GM21576 (cell line): ENCODE results near the gene TRPC4.

Experiments used
- ATAC-seq: cut with Tn5 transposase; IDR thresholded peaks from one replicate; pipeline ENCODE4 v1.9.1; 2021; ENCODE audit warnings: mild to moderate bottlenecking, moderate library complexity; ENCODE audit not compliant: unreplicated experiment

TRPC4 gene

DNA sequence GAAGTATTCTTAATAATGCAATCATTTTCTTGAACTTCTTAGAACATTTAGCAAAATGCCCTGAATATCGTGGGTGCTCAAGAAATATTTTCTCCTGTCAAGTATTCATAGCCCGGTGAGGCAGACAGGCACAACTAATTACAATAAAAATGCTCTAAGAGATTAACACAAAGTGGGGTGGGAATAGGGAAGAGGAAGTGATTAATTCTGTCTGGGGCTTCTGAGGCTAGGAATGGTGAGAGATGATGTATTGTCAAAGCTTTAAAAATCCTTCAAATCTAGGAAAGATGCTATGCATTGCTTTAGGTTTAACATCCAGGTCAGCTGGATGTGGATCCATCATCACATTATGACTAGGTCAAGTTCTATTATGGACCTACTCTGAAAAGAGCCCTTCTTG is 204.2 kb downstream of the TRPC4 start:
- ATAC-seq: no peak

DNA sequence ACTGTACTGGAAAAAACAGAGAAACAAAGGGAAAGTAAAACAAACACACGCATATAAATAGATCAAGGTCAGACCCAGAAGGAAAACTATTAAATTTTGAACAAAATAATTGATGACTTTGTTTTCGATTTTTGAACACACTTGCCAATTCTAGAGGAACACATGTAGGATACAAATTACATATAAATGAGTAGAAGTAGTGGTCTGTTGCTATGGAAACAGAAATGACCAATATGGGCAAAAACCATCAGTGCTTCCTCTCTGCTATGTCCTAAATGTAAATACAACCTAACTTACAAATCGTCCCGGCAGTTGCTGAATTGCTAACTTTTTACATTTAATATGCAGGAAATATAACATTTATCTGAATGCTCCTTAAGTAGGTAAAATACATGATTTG is 205.8 kb downstream of the TRPC4 start:
- ATAC-seq: no peak

DNA sequence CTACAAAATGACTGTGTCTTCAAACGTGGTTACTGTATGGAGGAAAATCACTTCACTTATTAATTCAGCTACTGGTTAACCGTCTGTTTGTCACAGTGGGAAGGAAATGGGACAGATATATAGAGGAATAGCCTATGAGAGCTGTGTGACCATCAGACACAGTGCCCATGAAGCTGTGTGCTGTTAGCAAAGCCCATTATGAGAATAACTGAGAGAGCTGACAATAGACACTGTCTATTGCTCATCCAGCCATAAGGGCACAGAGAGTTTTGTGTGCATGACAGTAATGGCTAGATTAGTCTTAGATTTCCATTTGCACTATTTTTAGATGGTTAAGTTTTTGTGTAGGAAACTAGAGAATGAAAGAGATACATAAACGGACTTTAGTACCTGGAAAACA is 206.9 kb downstream of the TRPC4 start:
- no peak for ATAC-seq

DNA sequence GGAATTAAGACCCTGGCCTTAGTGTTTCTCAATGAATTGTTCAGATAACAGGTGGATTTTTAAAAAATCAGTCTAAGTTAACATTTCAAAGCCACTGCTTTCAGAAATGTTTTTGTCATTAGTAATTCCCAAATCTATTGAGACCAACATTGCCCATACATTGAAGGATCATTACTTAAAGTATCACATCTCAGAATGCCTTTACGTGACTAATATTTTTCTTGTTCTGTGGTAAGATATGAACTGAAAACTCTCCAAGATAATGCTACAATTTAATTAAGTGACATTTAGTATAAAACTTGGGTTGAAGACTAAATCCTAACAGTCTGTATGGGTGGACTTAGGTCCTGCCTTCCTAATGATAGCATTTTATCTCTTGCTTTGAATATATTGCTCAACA is 211.6 kb downstream of the TRPC4 start:
- ATAC-seq: no peak

DNA sequence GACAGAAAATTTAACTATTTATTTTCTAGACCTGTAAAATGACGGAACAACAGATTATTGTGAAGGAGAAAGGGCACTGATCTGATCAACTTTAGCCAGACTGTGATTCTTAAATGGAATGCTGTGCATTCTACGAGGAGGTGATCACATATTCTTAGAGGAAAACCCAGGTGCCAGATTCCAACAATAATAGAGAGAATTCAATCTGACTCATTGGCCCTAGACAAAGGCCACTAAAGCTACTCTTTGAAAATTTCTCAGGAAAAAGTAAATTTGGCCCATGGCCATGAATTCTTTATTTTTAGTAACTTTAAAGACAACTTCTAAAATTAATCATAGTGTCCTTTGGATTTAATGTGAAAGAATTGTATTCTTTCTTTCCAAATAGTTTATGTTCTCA is 212.4 kb downstream of the TRPC4 start:
- ATAC-seq: no peak

DNA sequence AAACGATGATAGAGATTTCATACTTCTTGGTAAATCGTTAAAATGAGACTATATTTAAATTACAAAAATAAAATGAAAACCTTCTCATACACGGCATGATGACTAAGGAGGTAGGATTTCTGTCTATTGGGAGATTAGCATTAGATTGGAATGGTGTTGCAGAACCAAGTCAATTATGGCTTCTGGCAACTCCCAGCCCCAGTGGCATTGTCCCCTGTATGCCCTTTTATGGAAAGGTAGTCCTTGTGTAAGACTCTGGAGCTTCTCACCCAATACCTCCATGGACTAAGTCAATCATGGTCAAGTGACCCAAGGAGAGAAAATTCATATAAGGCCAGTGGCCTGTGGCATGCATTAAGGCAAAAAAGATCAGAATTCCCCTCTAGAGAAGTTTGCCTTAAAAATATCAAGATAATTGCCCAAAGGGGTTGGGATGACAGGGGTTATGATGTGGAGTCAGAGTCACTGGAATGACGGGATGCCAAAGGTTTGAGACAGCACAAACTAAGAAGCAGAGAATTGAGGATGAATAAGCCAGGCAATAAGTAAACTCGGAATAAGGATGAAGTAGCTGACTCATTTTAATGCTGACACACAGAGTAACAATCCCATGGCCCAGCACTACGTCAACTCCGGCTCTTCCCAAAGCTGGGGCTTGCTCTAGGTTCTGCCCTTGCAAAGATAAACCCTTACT is 213.2 kb downstream of the TRPC4 start:
- no peak for ATAC-seq

DNA sequence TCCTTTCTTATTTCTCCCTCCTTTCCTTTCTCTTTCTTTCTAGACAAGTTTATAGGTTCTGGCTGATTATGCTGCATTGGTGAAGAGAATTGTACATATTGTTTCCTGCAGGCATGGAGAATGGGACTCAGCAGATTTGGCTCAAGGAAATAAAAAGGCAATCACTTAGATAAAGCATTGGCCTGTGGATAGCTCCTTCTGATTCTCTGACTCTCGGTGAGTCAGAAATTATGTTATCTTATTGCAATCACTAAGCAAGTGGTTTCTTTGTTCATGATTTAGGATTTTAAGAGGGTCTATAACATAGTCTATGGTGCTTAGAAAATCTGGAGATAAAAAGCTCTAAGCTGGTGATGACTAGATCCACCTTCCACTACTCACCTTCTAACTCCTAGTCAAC is 217.0 kb downstream of the TRPC4 start:
- no peak for ATAC-seq

DNA sequence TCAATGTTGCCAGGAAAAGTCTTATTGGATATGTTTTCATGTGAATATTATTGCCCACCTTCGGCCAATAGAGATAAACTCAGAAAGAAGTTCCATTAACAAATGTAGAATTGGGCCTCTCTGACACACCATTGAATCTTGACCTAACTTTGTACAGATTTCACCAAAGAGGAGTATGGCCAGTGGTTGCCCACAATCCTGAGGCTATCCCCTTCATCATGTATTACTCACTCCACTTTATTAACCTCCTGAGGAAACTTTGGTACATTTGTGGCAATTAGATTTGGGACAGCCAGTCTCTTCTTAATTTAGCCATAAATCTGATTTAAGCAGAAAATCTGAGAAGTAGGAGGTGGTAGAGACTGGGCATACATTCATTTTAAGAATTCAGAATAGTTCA is 217.7 kb downstream of the TRPC4 start:
- no peak for ATAC-seq

DNA sequence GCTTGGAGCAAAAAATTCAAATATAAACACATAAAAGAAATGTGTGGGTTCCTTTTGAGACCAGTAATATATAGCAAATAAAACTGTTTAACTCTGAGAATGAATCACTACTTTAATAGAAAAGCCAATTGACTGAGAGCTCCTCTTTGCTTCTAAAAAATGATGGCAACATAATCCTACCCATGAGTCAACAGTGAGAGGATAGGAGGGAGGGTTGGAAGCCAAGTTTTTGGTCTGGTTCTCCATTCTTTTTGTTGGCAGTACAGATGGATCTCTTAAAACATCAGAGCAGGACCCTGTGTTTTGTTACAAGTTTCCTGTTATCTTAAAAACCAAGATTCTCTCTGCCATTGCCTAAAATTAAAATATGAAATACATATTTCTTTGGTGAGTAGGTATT is 221.0 kb downstream of the TRPC4 start:
- no peak for ATAC-seq

DNA sequence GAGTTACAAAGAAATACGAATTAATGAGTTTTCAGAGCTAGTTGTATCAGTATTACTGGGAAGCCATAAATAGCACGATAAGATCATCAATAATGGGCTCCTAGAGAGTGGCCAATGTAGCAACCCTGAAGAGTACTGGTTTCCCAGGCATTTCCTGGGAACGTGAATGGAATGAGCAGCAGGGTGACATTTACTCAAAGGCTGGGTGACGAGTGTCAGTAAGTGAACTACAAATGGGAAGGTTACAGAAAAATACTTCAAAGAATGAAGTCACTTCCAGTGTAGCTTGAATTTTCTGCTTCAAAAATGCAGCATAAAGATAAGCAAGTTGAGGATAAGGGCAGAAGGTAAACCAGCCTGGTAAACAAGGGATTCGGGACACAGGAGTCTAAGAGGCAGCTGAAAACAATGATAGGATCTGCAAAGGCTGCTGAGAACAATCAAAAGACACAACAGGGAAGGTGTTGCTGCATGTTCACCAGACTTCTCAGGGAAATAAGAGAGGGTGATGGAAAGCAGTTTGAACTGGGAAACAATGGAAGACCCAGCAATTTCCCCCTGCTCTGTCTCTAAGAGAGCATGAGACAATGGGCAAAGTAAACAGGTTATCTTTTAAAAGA is 222.4 kb downstream of the TRPC4 start:
- ATAC-seq: no peak

DNA sequence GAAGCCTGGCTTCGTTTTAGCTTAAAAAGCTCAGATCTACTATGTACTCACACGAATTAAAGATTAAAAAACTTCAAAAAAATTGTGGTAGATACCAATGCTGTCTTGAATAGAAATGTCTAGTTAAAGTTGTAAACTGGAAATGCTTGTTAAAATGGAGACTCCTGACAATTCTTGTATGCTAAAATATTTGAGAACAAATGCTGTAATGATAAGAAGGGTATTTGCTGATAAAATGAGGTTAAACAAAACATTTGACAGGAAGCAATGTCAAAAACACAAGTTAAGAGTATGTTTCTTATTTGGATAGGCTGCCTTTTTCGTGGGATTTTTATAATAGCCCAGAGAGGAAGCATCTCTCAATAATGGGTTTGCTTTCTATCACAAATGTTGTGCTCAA is 223.0 kb downstream of the TRPC4 start:
- ATAC-seq: no peak

DNA sequence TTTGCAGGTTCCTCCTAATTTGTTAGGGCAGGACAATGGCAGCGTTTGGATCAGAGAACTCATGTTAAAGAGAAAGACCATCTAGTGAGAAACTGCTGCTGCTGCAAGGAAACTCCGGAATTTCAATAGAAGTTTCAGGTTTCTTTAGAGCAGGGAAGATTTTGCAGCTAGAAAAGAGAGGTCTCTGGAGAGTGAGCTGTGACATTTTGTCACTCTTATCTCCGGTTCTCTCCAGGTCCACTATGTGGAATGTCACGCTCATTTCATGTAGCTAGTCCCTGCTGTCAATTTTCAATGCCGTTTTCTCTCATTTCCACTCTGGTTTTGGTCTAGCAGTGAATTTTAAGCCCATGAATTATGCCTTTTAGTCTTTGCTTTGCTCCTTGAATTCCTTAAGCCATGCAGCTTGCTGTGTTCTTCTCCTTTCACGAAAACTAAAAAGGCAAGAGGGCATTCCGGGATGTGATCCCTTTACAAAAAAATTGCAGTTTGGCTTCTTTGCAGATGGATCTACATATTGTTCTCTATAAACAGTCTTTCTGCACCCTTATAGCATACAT is 224.3 kb downstream of the TRPC4 start:
- ATAC-seq: no peak

DNA sequence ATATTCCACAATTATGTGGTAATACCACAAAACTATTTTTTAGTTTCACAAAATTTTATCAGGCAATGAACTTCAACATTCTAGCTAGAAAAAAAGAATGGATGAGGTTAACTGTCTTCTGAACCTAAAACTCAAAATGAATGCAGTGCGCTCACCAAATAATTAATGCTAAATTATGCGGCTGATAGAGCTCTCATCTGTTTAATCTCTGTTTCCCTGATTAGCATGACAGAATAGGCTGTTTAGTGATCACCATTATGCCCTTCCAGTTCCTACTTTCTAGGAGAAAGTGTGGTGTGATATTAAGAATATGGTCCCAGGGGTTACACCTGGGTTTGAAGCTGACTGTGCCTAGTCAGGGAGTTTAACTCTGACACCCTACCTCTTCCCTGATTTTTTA is 228.2 kb downstream of the TRPC4 start:
- no peak for ATAC-seq

DNA sequence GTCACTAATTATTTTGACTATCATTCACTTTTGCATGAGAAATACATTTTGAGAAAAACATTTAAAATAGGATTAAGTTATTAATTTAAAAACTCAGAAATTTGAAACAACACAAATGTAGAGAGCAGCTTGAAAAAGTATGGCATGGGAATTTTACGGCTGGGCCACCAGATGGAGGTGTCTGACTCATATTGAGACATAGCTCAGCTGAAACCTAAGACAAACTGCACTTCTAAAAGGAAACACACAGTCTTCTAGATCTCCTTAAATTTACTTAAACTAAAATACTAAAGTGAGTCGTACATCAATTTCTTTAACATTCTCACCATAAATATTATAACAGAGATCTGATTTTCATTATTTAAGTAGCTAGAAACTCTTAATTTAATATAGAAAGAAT is 229.1 kb downstream of the TRPC4 start:
- ATAC-seq: no peak

DNA sequence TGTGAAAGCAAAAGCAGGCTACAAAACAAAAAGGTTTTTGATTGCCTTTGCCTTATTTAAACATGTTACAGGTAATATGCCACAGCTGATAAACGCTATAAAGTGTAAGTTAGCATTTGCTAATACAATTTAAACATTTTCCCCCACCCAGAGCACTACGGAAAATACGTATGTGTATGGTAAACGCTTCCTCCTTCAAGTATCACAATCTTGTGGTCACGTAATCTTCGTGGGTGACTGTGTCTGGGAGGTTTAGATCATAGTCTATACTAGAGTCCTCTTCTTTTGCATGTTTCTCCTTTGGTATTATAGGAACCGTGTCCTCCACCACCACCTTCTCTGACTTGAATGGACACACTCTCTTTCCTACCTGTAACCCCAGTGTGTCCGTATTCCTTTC is 232.9 kb downstream of the TRPC4 start:
- no peak for ATAC-seq

DNA sequence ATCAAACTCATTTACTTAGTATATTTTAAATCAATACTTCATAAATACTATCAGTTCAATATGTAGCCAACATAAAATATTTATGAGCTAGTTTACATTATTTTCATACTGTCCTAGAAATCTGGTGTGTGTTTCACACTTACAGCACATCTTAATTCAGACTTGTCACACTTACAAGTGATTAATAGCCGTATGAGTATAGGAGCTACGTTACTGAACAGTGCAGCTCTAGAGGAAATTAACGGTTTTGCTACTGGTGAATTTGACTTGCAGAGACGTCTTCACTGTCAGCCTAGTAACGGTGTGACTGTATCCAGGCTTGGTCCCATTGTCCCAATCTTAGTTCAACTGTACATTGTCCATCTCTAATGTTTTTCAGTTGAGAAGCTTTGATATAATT is 237.3 kb downstream of the TRPC4 start:
- ATAC-seq: no peak

DNA sequence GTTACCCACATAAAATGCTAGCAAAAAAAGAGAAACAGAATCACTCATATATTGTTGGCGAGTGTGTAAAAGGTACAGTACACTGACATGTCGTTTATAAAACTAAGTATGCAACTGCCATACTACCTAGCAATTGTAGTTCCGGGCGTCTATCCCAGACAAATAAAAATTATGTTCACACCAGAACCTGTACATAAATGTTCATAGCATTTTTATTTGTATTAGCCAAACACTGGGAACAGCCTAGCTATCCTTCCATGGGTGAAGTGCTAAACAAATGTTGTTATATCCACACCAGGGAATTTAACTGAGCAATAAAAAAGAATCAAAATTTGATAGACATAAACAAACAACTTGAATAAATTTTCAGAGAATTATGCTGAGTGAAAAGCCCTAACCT is 242.1 kb downstream of the TRPC4 start:
- no peak for ATAC-seq

DNA sequence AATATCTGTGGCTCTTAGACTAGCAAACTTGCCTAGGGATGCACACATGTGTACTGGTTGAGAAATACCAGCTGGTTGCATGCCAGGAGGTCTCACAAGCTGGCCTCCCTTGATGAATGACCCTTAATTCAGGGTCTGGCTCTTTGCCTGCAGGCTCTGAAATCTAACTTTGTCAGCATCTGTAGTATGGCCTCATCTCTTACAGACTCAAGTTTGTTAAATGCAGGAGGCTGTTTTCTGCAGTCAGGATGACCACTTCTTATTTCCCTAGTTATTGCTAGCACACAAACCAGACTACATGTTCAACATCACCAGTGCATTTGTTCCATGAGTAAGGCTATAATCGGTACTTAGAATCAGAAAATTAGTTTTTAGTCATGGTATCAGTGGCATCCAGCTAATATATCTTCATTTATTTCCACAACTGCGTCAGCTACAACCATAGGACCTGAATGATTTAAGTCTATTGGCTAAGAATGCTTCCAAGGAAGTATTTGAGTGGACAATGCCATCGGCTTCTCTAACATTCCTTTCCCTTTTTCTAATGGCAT is 247.7 kb downstream of the TRPC4 start:
- ATAC-seq: no peak

DNA sequence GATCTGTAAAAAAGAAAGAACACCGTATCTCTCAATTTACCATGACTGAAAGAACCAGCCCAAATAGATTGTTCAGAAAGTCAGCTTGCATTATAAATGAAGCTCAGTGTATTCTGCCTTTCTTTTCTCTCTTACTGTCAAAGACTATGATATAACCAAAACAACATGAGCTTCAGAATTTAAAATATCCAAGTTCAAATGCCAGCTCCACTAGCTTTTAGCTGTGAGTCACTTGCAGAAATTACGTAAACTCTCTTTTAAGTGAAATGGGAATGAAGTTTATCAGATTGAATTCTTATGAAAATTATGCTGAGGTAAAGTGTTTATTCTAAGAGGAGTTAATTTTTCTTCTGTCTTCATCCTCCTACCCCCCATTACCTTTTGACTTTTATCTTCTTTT is 251.0 kb downstream of the TRPC4 start:
- ATAC-seq: no peak

DNA sequence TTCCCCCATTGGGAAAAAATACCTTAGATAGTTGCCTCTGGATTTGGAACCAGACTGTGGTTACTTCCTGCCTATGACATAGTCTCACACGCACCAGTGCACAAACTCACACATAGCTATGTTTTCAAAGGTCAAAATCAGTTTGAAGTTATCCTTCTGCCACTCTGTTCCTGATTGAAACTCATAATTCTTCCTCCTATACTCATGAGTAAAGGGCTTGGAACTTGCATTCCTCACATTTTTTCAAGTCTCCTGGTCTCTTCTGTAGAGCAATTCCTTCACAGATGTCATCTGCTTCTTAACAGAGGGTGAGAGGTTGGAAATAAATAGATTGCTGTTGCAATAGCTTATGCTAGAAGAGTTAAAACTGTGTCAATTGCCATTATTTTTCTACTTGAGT is 252.4 kb downstream of the TRPC4 start:
- no peak for ATAC-seq

DNA sequence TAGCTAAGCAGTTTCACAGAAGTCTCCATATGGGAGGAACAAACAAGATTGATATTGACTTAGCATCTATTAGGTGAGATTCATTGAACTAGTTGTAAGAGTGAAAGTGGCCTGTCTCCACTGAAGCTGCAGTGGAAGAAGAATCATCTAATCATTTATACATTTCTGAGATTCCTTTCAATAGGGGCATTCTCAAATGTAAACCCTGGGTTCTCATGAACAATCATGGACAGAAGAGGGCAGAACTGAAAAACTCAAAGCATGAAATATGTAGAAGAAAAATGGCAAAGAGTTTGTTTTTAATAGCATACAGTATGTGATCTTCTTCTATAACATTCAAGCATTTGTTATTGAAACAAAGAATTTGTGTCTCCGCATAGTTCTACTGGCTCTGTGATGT is 253.4 kb downstream of the TRPC4 start:
- no peak for ATAC-seq

DNA sequence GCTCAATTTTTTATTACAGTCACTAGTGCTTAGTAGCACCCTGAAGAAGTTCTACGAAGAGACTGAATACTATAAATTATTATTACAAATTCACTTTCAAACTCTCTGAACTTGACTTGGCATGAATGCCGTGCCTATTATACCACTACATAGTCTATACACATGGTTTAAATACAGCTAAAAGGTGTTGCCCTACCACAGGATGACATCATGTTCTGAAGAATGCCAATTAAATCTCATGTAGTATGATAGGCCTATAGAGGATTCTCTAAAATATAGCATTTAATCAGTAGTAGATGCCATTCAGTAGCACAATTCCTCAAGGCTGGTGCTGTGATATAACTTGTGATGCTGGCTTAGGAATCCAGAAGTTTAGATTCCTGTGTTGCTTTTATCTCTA is 254.3 kb downstream of the TRPC4 start:
- no peak for ATAC-seq
